WTC11 (cell line): ENCODE data around the gene SPATA3.

ENCODE experiments used
- ATF1 ChIP-seq: sonication (generic); formaldehyde crosslinking; IDR thresholded peaks from 2 replicates; pipeline ENCODE4 v1.8.1; 2023; ENCODE audit warnings: mild to moderate bottlenecking, moderate library complexity, missing genetic modification reagents
- CREB1 ChIP-seq: sonication (generic); formaldehyde crosslinking; IDR thresholded peaks from 2 replicates; pipeline ENCODE4 v1.8.0; 2023; ENCODE audit warnings: mild to moderate bottlenecking, missing genetic modification reagents
- GRHL2 ChIP-seq: fragments of 250-450 bp; sonication (Bioruptor Pico); IDR thresholded peaks from 2 replicates; pipeline ENCODE4 v1.8.0; 2022; ENCODE audit warnings: mild to moderate bottlenecking, moderate library complexity; ENCODE audit not compliant: insufficient replicate concordance, severe bottlenecking
- JUN ChIP-seq: sonication (generic); formaldehyde crosslinking; IDR thresholded peaks from 2 replicates; pipeline ENCODE4 v1.8.0; 2023; ENCODE audit warnings: mild to moderate bottlenecking, missing genetic modification reagents
- TCF7 ChIP-seq: sonication (generic); formaldehyde crosslinking; IDR thresholded peaks from 2 replicates; pipeline ENCODE4 v1.8.0; 2022; ENCODE audit warnings: mild to moderate bottlenecking, low read depth, missing genetic modification reagents, moderate library complexity
- ZNF138 ChIP-seq: sonication (generic); formaldehyde crosslinking; conservative IDR thresholded peaks from 2 replicates; pipeline ENCODE4 v1.8.1; 2022; ENCODE audit warnings: mild to moderate bottlenecking, moderate library complexity, missing genetic modification reagents
- TF ChIP-seq, protein P1 (sequence below): fragments of 200-600 bp; IDR thresholded peaks from 2 replicates; pipeline ENCODE4 v1.8.0; 2022; ENCODE audit warnings: antibody characterized with exemption
- TF ChIP-seq, protein P2 (sequence below): fragments of 250-450 bp; sonication (Bioruptor Pico); IDR thresholded peaks from 2 replicates; pipeline ENCODE4 v1.8.0; 2021; ENCODE audit warnings: mild to moderate bottlenecking
- TF ChIP-seq, protein P3 (sequence below): sonication (generic); formaldehyde crosslinking; IDR thresholded peaks from 2 replicates; pipeline ENCODE4 v1.8.1; 2023; ENCODE audit warnings: mild to moderate bottlenecking, missing genetic modification reagents
- TF ChIP-seq, protein P4 (sequence below): sonication (generic); formaldehyde crosslinking; IDR thresholded peaks from 2 replicates; pipeline ENCODE4 v1.8.0; 2022; ENCODE audit warnings: mild to moderate bottlenecking, missing genetic modification reagents
- TF ChIP-seq, protein P5 (sequence below): sonication (generic); formaldehyde crosslinking; IDR thresholded peaks from 2 replicates; pipeline ENCODE4 v1.8.1; 2022; ENCODE audit warnings: missing genetic modification reagents, borderline replicate concordance

DNA sequence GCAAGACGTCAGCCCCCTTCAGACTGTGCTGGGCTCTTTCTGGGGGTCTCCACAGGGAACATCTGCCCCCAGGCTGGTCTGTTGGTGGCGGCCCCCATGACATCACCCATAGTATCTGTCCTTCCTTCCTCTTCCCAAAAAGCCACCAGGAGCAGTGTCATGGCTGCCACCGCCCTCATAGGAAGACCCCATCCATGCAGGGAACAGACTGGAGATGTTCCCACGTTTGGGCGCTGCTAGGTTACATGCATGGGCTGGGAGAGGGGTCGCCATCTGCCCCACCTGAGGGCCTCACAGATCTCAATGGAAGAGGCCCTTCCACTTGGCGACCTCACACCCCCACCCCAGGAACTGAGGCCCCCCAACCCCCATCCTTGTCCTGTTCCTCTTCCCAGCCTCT lies 5.1 kb downstream of the SPATA3 start:
- TF ChIP-seq, protein P1, sequence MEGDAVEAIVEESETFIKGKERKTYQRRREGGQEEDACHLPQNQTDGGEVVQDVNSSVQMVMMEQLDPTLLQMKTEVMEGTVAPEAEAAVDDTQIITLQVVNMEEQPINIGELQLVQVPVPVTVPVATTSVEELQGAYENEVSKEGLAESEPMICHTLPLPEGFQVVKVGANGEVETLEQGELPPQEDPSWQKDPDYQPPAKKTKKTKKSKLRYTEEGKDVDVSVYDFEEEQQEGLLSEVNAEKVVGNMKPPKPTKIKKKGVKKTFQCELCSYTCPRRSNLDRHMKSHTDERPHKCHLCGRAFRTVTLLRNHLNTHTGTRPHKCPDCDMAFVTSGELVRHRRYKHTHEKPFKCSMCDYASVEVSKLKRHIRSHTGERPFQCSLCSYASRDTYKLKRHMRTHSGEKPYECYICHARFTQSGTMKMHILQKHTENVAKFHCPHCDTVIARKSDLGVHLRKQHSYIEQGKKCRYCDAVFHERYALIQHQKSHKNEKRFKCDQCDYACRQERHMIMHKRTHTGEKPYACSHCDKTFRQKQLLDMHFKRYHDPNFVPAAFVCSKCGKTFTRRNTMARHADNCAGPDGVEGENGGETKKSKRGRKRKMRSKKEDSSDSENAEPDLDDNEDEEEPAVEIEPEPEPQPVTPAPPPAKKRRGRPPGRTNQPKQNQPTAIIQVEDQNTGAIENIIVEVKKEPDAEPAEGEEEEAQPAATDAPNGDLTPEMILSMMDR: no peak
- TF ChIP-seq JUN (CRISPR knock-in tag) (no peak), ATF1 (no peak), CREB1 (no peak), GRHL2 (CRISPR knock-in tag) (no peak), ZNF138 (no peak), TCF7 (CRISPR knock-in tag) (no peak)
- TF ChIP-seq, protein P2, sequence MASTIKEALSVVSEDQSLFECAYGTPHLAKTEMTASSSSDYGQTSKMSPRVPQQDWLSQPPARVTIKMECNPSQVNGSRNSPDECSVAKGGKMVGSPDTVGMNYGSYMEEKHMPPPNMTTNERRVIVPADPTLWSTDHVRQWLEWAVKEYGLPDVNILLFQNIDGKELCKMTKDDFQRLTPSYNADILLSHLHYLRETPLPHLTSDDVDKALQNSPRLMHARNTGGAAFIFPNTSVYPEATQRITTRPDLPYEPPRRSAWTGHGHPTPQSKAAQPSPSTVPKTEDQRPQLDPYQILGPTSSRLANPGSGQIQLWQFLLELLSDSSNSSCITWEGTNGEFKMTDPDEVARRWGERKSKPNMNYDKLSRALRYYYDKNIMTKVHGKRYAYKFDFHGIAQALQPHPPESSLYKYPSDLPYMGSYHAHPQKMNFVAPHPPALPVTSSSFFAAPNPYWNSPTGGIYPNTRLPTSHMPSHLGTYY (CRISPR knock-in tag): no peak
- TF ChIP-seq, protein P3, sequence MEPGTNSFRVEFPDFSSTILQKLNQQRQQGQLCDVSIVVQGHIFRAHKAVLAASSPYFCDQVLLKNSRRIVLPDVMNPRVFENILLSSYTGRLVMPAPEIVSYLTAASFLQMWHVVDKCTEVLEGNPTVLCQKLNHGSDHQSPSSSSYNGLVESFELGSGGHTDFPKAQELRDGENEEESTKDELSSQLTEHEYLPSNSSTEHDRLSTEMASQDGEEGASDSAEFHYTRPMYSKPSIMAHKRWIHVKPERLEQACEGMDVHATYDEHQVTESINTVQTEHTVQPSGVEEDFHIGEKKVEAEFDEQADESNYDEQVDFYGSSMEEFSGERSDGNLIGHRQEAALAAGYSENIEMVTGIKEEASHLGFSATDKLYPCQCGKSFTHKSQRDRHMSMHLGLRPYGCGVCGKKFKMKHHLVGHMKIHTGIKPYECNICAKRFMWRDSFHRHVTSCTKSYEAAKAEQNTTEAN (CRISPR knock-in tag): no peak
- TF ChIP-seq, protein P4, sequence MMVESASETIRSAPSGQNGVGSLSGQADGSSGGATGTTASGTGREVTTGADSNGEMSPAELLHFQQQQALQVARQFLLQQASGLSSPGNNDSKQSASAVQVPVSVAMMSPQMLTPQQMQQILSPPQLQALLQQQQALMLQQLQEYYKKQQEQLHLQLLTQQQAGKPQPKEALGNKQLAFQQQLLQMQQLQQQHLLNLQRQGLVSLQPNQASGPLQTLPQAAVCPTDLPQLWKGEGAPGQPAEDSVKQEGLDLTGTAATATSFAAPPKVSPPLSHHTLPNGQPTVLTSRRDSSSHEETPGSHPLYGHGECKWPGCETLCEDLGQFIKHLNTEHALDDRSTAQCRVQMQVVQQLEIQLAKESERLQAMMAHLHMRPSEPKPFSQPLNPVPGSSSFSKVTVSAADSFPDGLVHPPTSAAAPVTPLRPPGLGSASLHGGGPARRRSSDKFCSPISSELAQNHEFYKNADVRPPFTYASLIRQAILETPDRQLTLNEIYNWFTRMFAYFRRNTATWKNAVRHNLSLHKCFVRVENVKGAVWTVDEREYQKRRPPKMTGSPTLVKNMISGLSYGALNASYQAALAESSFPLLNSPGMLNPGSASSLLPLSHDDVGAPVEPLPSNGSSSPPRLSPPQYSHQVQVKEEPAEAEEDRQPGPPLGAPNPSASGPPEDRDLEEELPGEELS (CRISPR knock-in tag): no peak
- TF ChIP-seq, protein P5, sequence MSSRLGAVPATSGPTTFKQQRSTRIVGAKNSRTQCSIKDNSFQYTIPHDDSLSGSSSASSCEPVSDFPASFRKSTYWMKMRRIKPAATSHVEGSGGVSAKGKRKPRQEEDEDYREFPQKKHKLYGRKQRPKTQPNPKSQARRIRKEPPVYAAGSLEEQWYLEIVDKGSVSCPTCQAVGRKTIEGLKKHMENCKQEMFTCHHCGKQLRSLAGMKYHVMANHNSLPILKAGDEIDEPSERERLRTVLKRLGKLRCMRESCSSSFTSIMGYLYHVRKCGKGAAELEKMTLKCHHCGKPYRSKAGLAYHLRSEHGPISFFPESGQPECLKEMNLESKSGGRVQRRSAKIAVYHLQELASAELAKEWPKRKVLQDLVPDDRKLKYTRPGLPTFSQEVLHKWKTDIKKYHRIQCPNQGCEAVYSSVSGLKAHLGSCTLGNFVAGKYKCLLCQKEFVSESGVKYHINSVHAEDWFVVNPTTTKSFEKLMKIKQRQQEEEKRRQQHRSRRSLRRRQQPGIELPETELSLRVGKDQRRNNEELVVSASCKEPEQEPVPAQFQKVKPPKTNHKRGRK: no peak
